HL-60/S4 treated with retinoic acid at 250 ng/mL for 4 days and 3 days (cell line): ENCODE measurements around the gene CEBPB.

Source experiments
- in situ Hi-C: fragments of 300-500 bp; cut with MboI; formaldehyde crosslinking; loops from 2 replicates; pipeline ENCODE4 v1.7.0; 2022; ENCODE audit warnings: low sequenced_read_pairs

Gene CEBPB

GRCh38 chr20:50190251-50191064, at the start of gene CEBPB:
Gene CEBPB, plus strand, starts transcription at chr20:50190830. Its CDS starts 204 bp downstream, at chr20:50191034.
- in situ Hi-C loops: loop anchor here (10.0 kb wide), 1 partner anchor 154 kb away; no protein-coding TSS in a partner anchor

GRCh38 chr20:50141018-50141675, 49.5 kb upstream of the CEBPB start:
- in situ Hi-C loops: no loop called here

- in situ Hi-C loops: no loop called here
These were observed 48.6 kb upstream of the CEBPB start for GRCh38 chr20:50141811-50142561.

GRCh38 chr20:50142812-50143211, 47.8 kb upstream of the CEBPB start:
- in situ Hi-C loops: no loop called here

- in situ Hi-C loops: no loop called here
These were observed 46.3 kb upstream of the CEBPB start for GRCh38 chr20:50144362-50144761.

- in situ Hi-C loops: no loop called here
These were observed 45.1 kb upstream of the CEBPB start for GRCh38 chr20:50145566-50145965.

GRCh38 chr20:50146214-50146613, 44.4 kb upstream of the CEBPB start:
- in situ Hi-C loops: no loop called here

- in situ Hi-C loops: no loop called here
These were observed 43.6 kb upstream of the CEBPB start for GRCh38 chr20:50146732-50147662.

- in situ Hi-C loops: no loop called here
These were observed 41.0 kb upstream of the CEBPB start for GRCh38 chr20:50149481-50150254.

GRCh38 chr20:50151034-50151743, 39.4 kb upstream of the CEBPB start:
- in situ Hi-C loops: no loop called here

GRCh38 chr20:50152394-50153152, 38.1 kb upstream of the CEBPB start:
- in situ Hi-C loops: no loop called here

GRCh38 chr20:50153153-50153499, 37.5 kb upstream of the CEBPB start:
- in situ Hi-C loops: no loop called here

- in situ Hi-C loops: no loop called here
These were observed 36.9 kb upstream of the CEBPB start, which contains the start of gene PEDS1 for GRCh38 chr20:50153500-50154377. Gene PEDS1, minus strand, starts transcription at chr20:50153723. Its CDS starts 86 bp downstream, at chr20:50153637.

- in situ Hi-C loops: loop anchor here (10.0 kb wide), 1 partner anchor 187 kb away; no protein-coding TSS in a partner anchor
These were observed 29.1 kb upstream of the CEBPB start for GRCh38 chr20:50161494-50161893.

GRCh38 chr20:50163570-50164317, 26.9 kb upstream of the CEBPB start:
- in situ Hi-C loops: loop anchor here (10.0 kb wide), 1 partner anchor 189 kb away; no protein-coding TSS in a partner anchor
